ENCODE results near the gene SNUPN. TPM values are rescaled to one million over a fixed set of nuclear protein-coding genes. Genes with fewer than 3 reads are reported as not detected.

SNUPN gene
- total RNA-seq, 1 donor from 2014 or later: 39.6 TPM

Other genes with a start within 250 kb of the SNUPN start
- gene SIN3A, start 174.0 kb downstream of the SNUPN start, total RNA-seq: 94.7 and 100.0 TPM in 2 replicates
- gene PTPN9, start 46.4 kb downstream of the SNUPN start, total RNA-seq: 40.3 and 41.3 TPM in 2 replicates
- 84.3 and 89.4 TPM in 2 replicates for gene IMP3, start 14.5 kb upstream of the SNUPN start, total RNA-seq
- gene SNX33, start 22.2 kb upstream of the SNUPN start, total RNA-seq: 1.3 and 1.5 TPM in 2 replicates
- not detected in 2 replicates for gene CSPG4, start 87.1 kb upstream of the SNUPN start, total RNA-seq
- 37.0 and 38.9 TPM in 2 replicates for gene UBE2Q2, start 217.7 kb upstream of the SNUPN start, total RNA-seq

Data from T-helper 2 cell treated with Interferon-gamma antibody and Interleukin-4, amounts not matched to agents 100 ng/mL and 5 ng/mL, for 36 hours (primary cell).